Neural crest cell (in vitro differentiated cells): ENCODE measurements around the gene GPRIN3. TPM values are rescaled to one million over a fixed set of nuclear protein-coding genes. Genes with fewer than 3 reads are reported as not detected.

ENCODE experiments used
- DNase-seq: peaks from one replicate; pipeline ENCODE4 v3.0.0; 2021; ENCODE audit warnings: low read depth, mixed read lengths, low spot score
- H3K27ac Mint-ChIP-seq: one replicate; pipeline ENCODE4 v1.8.0; 2021; ENCODE audit warnings: mild to moderate bottlenecking, mixed read lengths; ENCODE audit not compliant: unreplicated experiment
- H3K27me3 Mint-ChIP-seq: 2 replicates; pipeline ENCODE4 v1.8.0; 2021; ENCODE audit warnings: low read depth, mild to moderate bottlenecking, mixed read lengths
- H3K36me3 Mint-ChIP-seq: 2 replicates; pipeline ENCODE4 v1.8.0; 2021; ENCODE audit warnings: low read depth, mild to moderate bottlenecking, mixed read lengths
- H3K4me1 Mint-ChIP-seq: 2 replicates; pipeline ENCODE4 v1.8.0; 2021; ENCODE audit warnings: mixed read lengths
- H3K4me3 Mint-ChIP-seq: one replicate; pipeline ENCODE4 v1.8.0; 2021; ENCODE audit warnings: mild to moderate bottlenecking, mixed read lengths
- H3K9me3 Mint-ChIP-seq: 2 replicates; pipeline ENCODE4 v1.8.0; 2021; ENCODE audit warnings: mixed read lengths
- total RNA-seq: library from RNA; stranded (reverse); gene quantifications from 2 replicates; pipeline ENCODE4 v1.2.1, GENCODE V29; 2021
- TF ChIP-seq, protein P1 (sequence below): fragments of 200-600 bp; sonication (generic); conservative IDR thresholded peaks from 2 replicates; pipeline ENCODE4 v1.5.0; 2021; ENCODE audit warnings: antibody characterized with exemption, mild to moderate bottlenecking

The GPRIN3 gene
- total RNA-seq, 1 donor from 2014 or later: 0.70 TPM

DNA sequence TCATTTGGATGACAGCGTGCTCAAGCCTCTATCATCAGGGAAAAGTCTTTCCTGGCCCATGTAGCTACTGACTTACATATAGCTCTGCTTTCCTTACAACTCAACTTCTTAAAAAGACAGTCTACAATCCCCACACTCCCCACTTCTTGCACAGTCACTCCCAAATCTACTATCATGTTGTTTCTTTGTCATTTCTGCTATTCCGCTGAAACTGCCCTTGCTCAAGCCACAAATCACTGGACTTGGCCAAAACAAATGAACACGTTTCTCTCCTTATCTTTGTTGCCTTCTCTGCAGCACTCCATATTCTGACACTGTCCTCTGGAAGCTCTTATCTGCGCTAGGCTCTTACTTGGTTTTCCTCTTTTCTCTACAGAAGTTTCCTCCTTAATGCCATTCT, 28.2 kb downstream of the GPRIN3 start:
- no peaks in the 10 kb centered on the region for H3K9me3 Mint-ChIP-seq
- H3K36me3 Mint-ChIP-seq: no peaks in the 10 kb centered on the region
- peaks cover 8% of the 10 kb centered on the region for H3K4me1 Mint-ChIP-seq

DNA sequence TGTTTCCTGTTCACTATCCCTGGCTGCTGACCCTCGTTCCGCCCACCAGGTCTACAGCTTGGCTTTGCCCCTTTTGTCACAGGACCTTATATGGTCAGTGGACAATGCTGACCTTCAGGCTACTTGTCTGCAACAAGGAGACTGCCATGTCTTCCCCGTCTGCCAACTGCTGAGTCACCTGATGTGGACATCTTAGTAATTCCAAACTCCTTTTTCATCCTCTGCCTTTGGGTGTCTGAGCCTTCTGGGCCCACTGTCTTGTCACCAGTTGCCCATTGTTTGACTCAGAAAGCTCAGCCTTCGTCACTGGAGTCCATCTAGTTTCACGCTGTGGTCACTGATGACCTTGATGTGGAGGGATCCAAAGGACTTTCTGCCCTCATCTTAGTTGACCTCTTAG, 30.2 kb downstream of the GPRIN3 start:
- no peaks in the 10 kb centered on the region for H3K36me3 Mint-ChIP-seq
- H3K9me3 Mint-ChIP-seq: no peaks in the 10 kb centered on the region
- TF ChIP-seq, protein P1, sequence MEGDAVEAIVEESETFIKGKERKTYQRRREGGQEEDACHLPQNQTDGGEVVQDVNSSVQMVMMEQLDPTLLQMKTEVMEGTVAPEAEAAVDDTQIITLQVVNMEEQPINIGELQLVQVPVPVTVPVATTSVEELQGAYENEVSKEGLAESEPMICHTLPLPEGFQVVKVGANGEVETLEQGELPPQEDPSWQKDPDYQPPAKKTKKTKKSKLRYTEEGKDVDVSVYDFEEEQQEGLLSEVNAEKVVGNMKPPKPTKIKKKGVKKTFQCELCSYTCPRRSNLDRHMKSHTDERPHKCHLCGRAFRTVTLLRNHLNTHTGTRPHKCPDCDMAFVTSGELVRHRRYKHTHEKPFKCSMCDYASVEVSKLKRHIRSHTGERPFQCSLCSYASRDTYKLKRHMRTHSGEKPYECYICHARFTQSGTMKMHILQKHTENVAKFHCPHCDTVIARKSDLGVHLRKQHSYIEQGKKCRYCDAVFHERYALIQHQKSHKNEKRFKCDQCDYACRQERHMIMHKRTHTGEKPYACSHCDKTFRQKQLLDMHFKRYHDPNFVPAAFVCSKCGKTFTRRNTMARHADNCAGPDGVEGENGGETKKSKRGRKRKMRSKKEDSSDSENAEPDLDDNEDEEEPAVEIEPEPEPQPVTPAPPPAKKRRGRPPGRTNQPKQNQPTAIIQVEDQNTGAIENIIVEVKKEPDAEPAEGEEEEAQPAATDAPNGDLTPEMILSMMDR: no peak
- no peak for DNase-seq
- peaks cover 8% of the 10 kb centered on the region for H3K27me3 Mint-ChIP-seq
- no peak overlapping the region for H3K27ac Mint-ChIP-seq
- H3K4me1 Mint-ChIP-seq: peaks cover 8% of the 10 kb centered on the region
- no peak overlapping the region for H3K4me3 Mint-ChIP-seq

More for the DNA sequence above, 28.2 kb downstream of the GPRIN3 start:
- no peak for DNase-seq
- TF ChIP-seq, protein P1: no peak
- H3K27me3 Mint-ChIP-seq: peaks cover 3% of the 10 kb centered on the region
- H3K4me3 Mint-ChIP-seq: no peak overlapping the region
- H3K27ac Mint-ChIP-seq: no peak overlapping the region

DNA sequence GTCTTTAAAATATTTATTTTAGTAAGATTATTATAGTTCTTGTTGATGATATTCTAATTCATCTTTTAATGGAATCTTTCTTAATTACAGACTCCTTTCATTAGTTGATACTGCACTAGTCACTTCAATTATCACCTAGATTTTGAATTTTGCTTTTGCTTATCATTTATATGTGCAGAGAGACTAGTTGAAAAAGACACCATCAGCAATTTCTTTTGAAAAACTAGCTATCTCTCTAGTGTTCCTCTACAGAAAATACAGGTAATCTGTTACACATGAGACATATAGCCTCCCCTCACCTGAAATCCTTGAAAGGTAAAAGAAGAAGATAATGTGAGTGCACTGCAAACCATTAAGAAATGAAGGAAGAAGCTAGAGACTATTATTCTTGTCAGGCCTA, 31.3 kb downstream of the GPRIN3 start:
- Mint-ChIP-seq H3K36me3 (no peaks in the 10 kb centered on the region), H3K9me3 (no peaks in the 10 kb centered on the region), H3K27me3 (peaks cover 8% of the 10 kb centered on the region), H3K27ac (no peak overlapping the region), H3K4me3 (no peak overlapping the region), H3K4me1 (peaks cover 8% of the 10 kb centered on the region)
- TF ChIP-seq, protein P1: no peak
- DNase-seq: no peak

DNA sequence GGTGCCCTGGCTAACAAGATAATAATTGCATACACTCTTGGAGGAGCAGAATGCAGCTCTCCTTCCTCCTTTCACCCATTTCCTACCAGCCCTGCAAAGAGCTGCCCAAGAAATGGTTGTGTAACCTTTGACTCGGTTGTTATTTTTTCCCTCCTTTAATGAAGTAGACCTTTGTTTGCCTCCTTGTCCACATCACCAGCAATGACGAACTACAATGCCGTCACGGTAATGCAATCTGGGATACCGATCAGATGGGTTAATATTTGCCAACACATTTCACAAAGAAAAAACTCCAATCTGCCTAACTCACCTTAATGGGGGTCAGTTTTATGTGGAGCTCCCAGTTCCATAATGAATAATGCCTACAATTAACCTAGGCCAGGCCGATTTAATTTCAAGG, 32.0 kb downstream of the GPRIN3 start:
- peaks cover 8% of the 10 kb centered on the region for H3K4me1 Mint-ChIP-seq
- TF ChIP-seq, protein P1: no peak
- H3K27ac Mint-ChIP-seq: no peak overlapping the region
- H3K9me3 Mint-ChIP-seq: no peaks in the 10 kb centered on the region
- no peaks in the 10 kb centered on the region for H3K36me3 Mint-ChIP-seq
- H3K27me3 Mint-ChIP-seq: peaks cover 8% of the 10 kb centered on the region
- H3K4me3 Mint-ChIP-seq: no peak overlapping the region
- DNase-seq: no peak

DNA sequence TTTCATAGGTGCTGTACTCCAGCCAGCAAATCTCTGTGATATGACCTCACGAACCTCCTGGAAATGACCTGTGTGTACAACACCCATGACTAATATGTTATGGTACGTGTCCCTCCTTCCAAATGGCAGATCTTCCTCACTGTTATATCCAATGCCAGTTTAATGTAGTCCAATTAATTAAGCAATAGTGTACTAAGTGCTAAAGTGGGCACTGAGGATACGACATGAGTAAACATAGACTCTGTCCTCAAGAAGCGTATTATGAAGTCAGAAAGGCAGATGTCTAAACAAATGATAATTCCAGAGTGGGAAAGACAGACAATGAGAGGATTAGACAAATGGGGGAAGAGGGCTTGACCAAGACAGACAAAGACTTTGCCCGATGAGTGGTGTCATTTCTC, 33.9 kb downstream of the GPRIN3 start:
- no peaks in the 10 kb centered on the region for H3K36me3 Mint-ChIP-seq
- H3K4me1 Mint-ChIP-seq: peaks cover 8% of the 10 kb centered on the region
- DNase-seq: no peak
- TF ChIP-seq, protein P1: no peak
- no peak overlapping the region for H3K27ac Mint-ChIP-seq
- H3K4me3 Mint-ChIP-seq: no peak overlapping the region
- H3K27me3 Mint-ChIP-seq: peaks cover 8% of the 10 kb centered on the region
- no peaks in the 10 kb centered on the region for H3K9me3 Mint-ChIP-seq

DNA sequence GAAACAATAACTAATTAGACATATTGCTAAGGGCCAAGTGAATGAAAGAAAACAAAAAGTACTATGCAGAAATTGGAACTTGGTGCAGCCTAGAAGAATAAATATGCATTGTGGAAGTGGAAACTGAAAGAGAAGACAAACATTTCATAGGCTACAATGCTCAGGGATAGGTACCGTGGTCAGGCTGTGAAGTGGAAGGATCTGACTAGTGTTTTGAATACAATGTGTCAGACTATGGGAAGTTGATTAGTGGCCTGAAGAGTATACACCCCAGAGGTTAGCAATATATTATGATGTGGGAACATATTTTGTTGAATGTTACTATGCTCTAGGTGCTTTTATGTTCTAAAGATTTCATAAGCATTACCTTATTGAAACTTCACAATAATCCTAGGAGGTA, 36.8 kb downstream of the GPRIN3 start:
- peaks cover 5% of the 10 kb centered on the region for H3K27me3 Mint-ChIP-seq
- DNase-seq: no peak
- H3K4me1 Mint-ChIP-seq: peaks cover 7% of the 10 kb centered on the region
- H3K4me3 Mint-ChIP-seq: no peak overlapping the region
- H3K27ac Mint-ChIP-seq: no peak overlapping the region
- TF ChIP-seq, protein P1: no peak
- no peaks in the 10 kb centered on the region for H3K36me3 Mint-ChIP-seq
- no peaks in the 10 kb centered on the region for H3K9me3 Mint-ChIP-seq
